Measurements from ENCODE around the gene S1PR4. TPM values are rescaled to one million over a fixed set of nuclear protein-coding genes. Genes with fewer than 3 reads are reported as not detected.

The S1PR4 gene, protein sequence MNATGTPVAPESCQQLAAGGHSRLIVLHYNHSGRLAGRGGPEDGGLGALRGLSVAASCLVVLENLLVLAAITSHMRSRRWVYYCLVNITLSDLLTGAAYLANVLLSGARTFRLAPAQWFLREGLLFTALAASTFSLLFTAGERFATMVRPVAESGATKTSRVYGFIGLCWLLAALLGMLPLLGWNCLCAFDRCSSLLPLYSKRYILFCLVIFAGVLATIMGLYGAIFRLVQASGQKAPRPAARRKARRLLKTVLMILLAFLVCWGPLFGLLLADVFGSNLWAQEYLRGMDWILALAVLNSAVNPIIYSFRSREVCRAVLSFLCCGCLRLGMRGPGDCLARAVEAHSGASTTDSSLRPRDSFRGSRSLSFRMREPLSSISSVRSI
- total RNA-seq (2014; rRNA removed; shearing (Covaris generic)) (0.24 TPM in 1 of 2 replicates, not detected in the other), polyA plus RNA-seq (2016; fragmentation: Nextera tagmentation; extraction: Ambion mirVana) (not detected in 2 replicates)
- long read RNA-seq, result 0 reads

GRCh38 chr19:3178377-3178972 lies at the start of gene S1PR4:
S1PR4 (plus strand) TSS chr19:3178769; CDS start chr19:3178793, 24 bp downstream.
- no peaks in the 10 kb centered on the region for H3K4me1 ChIP-seq (ENCODE audit: insufficient read depth)
- H2AFZ ChIP-seq, result peak within 1 kb of the TSS; percentile 76; the same call in 1 of the 2 replicates
- H3K4me3 ChIP-seq, result no peak within 1 kb of the TSS
- Mint-ChIP-seq H3K4me3 (no peak within 1 kb of the TSS), H3K36me3 (ENCODE audit: low read depth) (no peaks in the 10 kb centered on the region), H3K27ac (no peak within 1 kb of the TSS), H3K4me1 (no peaks in the 10 kb centered on the region), H3K27me3 (ENCODE audit: insufficient read depth, low read depth, poor library complexity) (peaks cover 2% of the 10 kb centered on the region), H3K9me3 (peaks cover 9% of the 10 kb centered on the region; the same call in 2 of the 3 replicates)
- H3K9me2 ChIP-seq (ENCODE audit: insufficient read depth), result no peaks in the 10 kb centered on the region
- no peaks in the 10 kb centered on the region for H3F3A ChIP-seq (replicated peaks; ENCODE audit: low read depth)
- no peak for ATAC-seq
- no peaks in the 10 kb centered on the region for H3K27me3 ChIP-seq (ENCODE audit: insufficient read depth)
- no peaks in the 10 kb centered on the region for H3K79me2 ChIP-seq (replicated peaks; ENCODE audit: insufficient read depth)
- H3K36me3 ChIP-seq (ENCODE audit: insufficient read depth), result no peaks in the 10 kb centered on the region
- H4K20me1 ChIP-seq (replicated peaks; ENCODE audit: insufficient read depth), result no peaks in the 10 kb centered on the region
- no peak for DNase-seq (ENCODE audit: low spot score)
- H3K4me2 ChIP-seq, result no peak within 1 kb of the TSS
- no peak within 1 kb of the TSS for H3K27ac ChIP-seq (ENCODE audit: low read depth)
- TF ChIP-seq EZH2phosphoT487 (IDR thresholded peaks at IDR 0.05; ENCODE audit: unreplicated experiment), result no peak
- TF ChIP-seq REST (IDR thresholded peaks at IDR 0.05; ENCODE audit: unreplicated experiment), result no peak
- TF ChIP-seq NANOG (IDR thresholded peaks at IDR 0.05; ENCODE audit: borderline replicate concordance), result no peak
- no peak for TF ChIP-seq EZH2 (IDR thresholded peaks at IDR 0.05; ENCODE audit: low read depth, unreplicated experiment)
- no peak for TF ChIP-seq ZNF331 (CRISPR knock-in tag; IDR thresholded peaks at IDR 0.05; ENCODE audit: low read depth)
- TF ChIP-seq JUNB (IDR thresholded peaks at IDR 0.05; ENCODE audit: unreplicated experiment), result no peak
- no peak for TF ChIP-seq ETS1 (IDR thresholded peaks at IDR 0.05)
- no peak for TF ChIP-seq CTCF (conservative IDR thresholded peaks at IDR 0.05; ENCODE audit: low read depth in 2 of 2)

All from GM23338 (cell line).